ENCODE data around the gene KRTAP5-1.

Gene KRTAP5-1

GRCh38 chr11:1570896-1571759 lies 14.0 kb downstream of the KRTAP5-1 start:
- H3K36me3 Mint-ChIP-seq = no peaks in the 10 kb centered on the region
- H3K4me1 Mint-ChIP-seq (ENCODE audit: low read depth) = peaks cover 20% of the 10 kb centered on the region
- no peaks in the 10 kb centered on the region for H3K27me3 Mint-ChIP-seq
- no peak overlapping the region for H3K27ac Mint-ChIP-seq
- H3K4me3 Mint-ChIP-seq = peak overlapping the region; percentile 65
- H3K9me3 Mint-ChIP-seq (ENCODE audit: low read depth) = no peaks in the 10 kb centered on the region

- Mint-ChIP-seq H3K27me3 (no peaks in the 10 kb centered on the region), H3K27ac (no peak overlapping the region)
Measured at GRCh38 chr11:1570531-1570895, 14.6 kb downstream of the KRTAP5-1 start.

DNA sequence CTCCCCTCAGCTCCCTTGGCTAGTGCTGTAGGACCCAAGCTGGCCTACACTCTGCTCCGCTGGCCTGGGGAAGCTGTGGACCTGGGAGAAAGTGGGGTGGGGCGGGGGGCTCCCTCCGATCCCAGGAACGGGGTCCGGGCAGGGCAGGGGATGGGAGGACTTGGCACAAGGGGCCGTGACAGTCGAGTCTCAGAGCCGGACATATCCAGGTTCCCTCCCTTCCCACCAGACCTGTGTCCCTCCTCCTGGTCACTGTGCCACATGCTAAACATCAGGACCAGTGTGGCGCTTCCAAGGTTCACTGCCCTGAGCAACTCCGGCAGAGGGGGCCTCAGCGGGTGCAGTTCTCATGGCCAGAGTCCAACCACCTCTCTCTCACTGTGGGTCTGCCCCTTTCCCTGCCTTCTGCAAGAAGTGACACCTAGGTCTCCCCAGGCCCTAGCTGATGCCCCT lies 15.1 kb downstream of the KRTAP5-1 start:
- Mint-ChIP-seq H3K27ac (no peak overlapping the region), H3K4me1 (ENCODE audit: low read depth) (peaks cover 19% of the 10 kb centered on the region), H3K36me3 (no peaks in the 10 kb centered on the region), H3K4me3 (peak overlapping the region; percentile 65), H3K27me3 (no peaks in the 10 kb centered on the region), H3K9me3 (ENCODE audit: low read depth) (no peaks in the 10 kb centered on the region)

More at GRCh38 chr11:1570531-1570895, 14.6 kb downstream of the KRTAP5-1 start:
- peak overlapping the region; percentile 65 for H3K4me3 Mint-ChIP-seq
- H3K9me3 Mint-ChIP-seq (ENCODE audit: low read depth) = no peaks in the 10 kb centered on the region
- H3K36me3 Mint-ChIP-seq = no peaks in the 10 kb centered on the region
- H3K4me1 Mint-ChIP-seq (ENCODE audit: low read depth) = peaks cover 20% of the 10 kb centered on the region

- no peak overlapping the region for H3K27ac Mint-ChIP-seq
Measured at GRCh38 chr11:1569251-1569780, 15.8 kb downstream of the KRTAP5-1 start.

GRCh38 chr11:1568441-1568911 lies 16.6 kb downstream of the KRTAP5-1 start:
- H3K27ac Mint-ChIP-seq = no peak overlapping the region
- no peak overlapping the region for H3K4me3 Mint-ChIP-seq
- H3K27me3 Mint-ChIP-seq = no peaks in the 10 kb centered on the region
- H3K36me3 Mint-ChIP-seq = no peaks in the 10 kb centered on the region
- H3K9me3 Mint-ChIP-seq (ENCODE audit: low read depth) = no peaks in the 10 kb centered on the region
- H3K4me1 Mint-ChIP-seq (ENCODE audit: low read depth) = peaks cover 15% of the 10 kb centered on the region

More at GRCh38 chr11:1569251-1569780, 15.8 kb downstream of the KRTAP5-1 start:
- Mint-ChIP-seq H3K4me3 (peak overlapping the region; percentile 70), H3K36me3 (no peaks in the 10 kb centered on the region), H3K27me3 (no peaks in the 10 kb centered on the region), H3K9me3 (ENCODE audit: low read depth) (no peaks in the 10 kb centered on the region), H3K4me1 (ENCODE audit: low read depth) (peaks cover 18% of the 10 kb centered on the region)

GRCh38 chr11:1567721-1568100 lies 17.4 kb downstream of the KRTAP5-1 start:
- Mint-ChIP-seq H3K36me3 (no peaks in the 10 kb centered on the region), H3K9me3 (ENCODE audit: low read depth) (no peaks in the 10 kb centered on the region), H3K27me3 (no peaks in the 10 kb centered on the region), H3K4me3 (no peak overlapping the region), H3K4me1 (ENCODE audit: low read depth) (peaks cover 12% of the 10 kb centered on the region), H3K27ac (no peak overlapping the region)

GRCh38 chr11:1567052-1567720 lies 17.9 kb downstream of the KRTAP5-1 start:
- Mint-ChIP-seq H3K27ac (no peak overlapping the region), H3K27me3 (no peaks in the 10 kb centered on the region), H3K4me1 (ENCODE audit: low read depth) (peaks cover 12% of the 10 kb centered on the region), H3K9me3 (ENCODE audit: low read depth) (no peaks in the 10 kb centered on the region), H3K36me3 (no peaks in the 10 kb centered on the region), H3K4me3 (no peak overlapping the region)

GRCh38 chr11:1566381-1567051 lies 18.6 kb downstream of the KRTAP5-1 start:
- no peaks in the 10 kb centered on the region for H3K36me3 Mint-ChIP-seq
- H3K4me3 Mint-ChIP-seq = no peak overlapping the region
- H3K9me3 Mint-ChIP-seq (ENCODE audit: low read depth) = no peaks in the 10 kb centered on the region
- H3K27ac Mint-ChIP-seq = no peak overlapping the region
- no peaks in the 10 kb centered on the region for H3K27me3 Mint-ChIP-seq
- H3K4me1 Mint-ChIP-seq (ENCODE audit: low read depth) = peaks cover 12% of the 10 kb centered on the region

DNA sequence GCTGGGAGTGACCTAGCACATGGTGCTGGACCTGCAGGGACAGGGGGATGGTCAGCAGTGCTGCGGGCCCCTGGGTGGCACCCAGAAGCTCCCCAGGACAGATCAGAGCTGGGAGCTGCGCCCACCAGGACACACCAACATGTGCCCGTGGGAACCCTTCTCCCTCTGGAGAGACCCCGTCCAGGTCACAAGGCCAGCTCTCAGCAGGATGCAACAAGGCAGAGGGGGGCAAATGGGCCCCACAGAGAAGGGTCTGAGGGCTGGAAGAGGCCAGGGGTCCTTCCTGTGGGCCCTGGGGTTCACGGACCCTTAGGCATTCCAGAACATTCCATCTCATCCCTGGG lies 19.2 kb downstream of the KRTAP5-1 start:
- H3K4me3 Mint-ChIP-seq = no peak overlapping the region
- H3K27me3 Mint-ChIP-seq = no peaks in the 10 kb centered on the region
- H3K27ac Mint-ChIP-seq = no peak overlapping the region
- no peaks in the 10 kb centered on the region for H3K9me3 Mint-ChIP-seq (ENCODE audit: low read depth)
- H3K4me1 Mint-ChIP-seq (ENCODE audit: low read depth) = peaks cover 11% of the 10 kb centered on the region
- H3K36me3 Mint-ChIP-seq = no peaks in the 10 kb centered on the region

- H3K9me3 Mint-ChIP-seq (ENCODE audit: low read depth) = no peaks in the 10 kb centered on the region
- peaks cover 7% of the 10 kb centered on the region for H3K4me1 Mint-ChIP-seq (ENCODE audit: low read depth)
- H3K36me3 Mint-ChIP-seq = no peaks in the 10 kb centered on the region
- H3K4me3 Mint-ChIP-seq = no peak overlapping the region
- H3K27ac Mint-ChIP-seq = no peak overlapping the region
- H3K27me3 Mint-ChIP-seq = no peaks in the 10 kb centered on the region
Measured at GRCh38 chr11:1565173-1565903, 19.7 kb downstream of the KRTAP5-1 start.

DNA sequence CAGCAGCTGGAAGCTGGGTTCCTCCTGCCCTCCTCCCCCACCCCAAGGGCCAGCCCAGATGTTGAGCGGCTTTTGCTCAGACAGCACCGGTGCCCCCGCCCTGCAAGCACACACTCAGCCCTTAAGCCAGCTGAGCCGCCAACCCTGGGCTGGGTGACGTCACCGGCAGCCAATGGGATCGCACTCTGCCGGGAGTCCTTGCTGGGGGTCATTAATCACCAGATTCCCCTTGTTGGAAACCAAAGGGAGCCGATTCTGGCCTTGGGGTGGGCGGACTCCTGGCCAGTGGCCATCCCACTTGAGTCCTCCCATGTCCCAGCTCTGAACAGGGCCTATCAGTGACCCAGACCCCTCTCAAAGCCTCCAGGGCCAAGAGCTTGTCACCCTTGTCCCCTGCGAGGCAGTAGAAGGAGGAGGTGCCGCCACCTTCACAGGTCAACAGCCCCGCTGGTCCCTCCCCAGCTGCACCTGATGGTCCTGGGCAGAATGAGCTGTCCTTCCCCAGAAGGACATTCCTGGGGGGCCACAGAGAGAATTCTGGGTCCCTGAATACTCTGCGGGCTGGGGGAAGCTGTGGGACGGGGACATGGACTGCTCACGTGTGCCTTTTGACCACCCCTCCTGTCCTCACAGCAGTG lies 20.4 kb downstream of the KRTAP5-1 start:
- H3K9me3 Mint-ChIP-seq (ENCODE audit: low read depth) = no peaks in the 10 kb centered on the region
- no peaks in the 10 kb centered on the region for H3K27me3 Mint-ChIP-seq
- no peak overlapping the region for H3K4me3 Mint-ChIP-seq
- H3K27ac Mint-ChIP-seq = no peak overlapping the region
- H3K36me3 Mint-ChIP-seq = no peaks in the 10 kb centered on the region
- H3K4me1 Mint-ChIP-seq (ENCODE audit: low read depth) = peaks cover 6% of the 10 kb centered on the region

- Mint-ChIP-seq H3K36me3 (no peaks in the 10 kb centered on the region), H3K4me3 (no peak overlapping the region), H3K27me3 (no peaks in the 10 kb centered on the region), H3K4me1 (ENCODE audit: low read depth) (no peaks in the 10 kb centered on the region), H3K9me3 (ENCODE audit: low read depth) (no peaks in the 10 kb centered on the region), H3K27ac (no peak overlapping the region)
Measured at GRCh38 chr11:1563697-1564534, 21.2 kb downstream of the KRTAP5-1 start.

GRCh38 chr11:1563149-1563638 lies 21.9 kb downstream of the KRTAP5-1 start:
- Mint-ChIP-seq H3K27ac (no peak overlapping the region), H3K27me3 (no peaks in the 10 kb centered on the region), H3K4me3 (no peak overlapping the region)

More at GRCh38 chr11:1563149-1563638, 21.9 kb downstream of the KRTAP5-1 start:
- Mint-ChIP-seq H3K36me3 (no peaks in the 10 kb centered on the region), H3K9me3 (ENCODE audit: low read depth) (no peaks in the 10 kb centered on the region), H3K4me1 (ENCODE audit: low read depth) (no peaks in the 10 kb centered on the region)

All from activated naive CD8-positive, alpha-beta T cell (primary cell).